Osteoblast (primary cell): ENCODE results near the gene MPLKIP. TPM values are rescaled to one million over a fixed set of nuclear protein-coding genes. Genes with fewer than 3 reads are reported as not detected.

Experiments used
- DNase-seq: peaks from one replicate; pipeline ENCODE4 v3.0.0; 2011; ENCODE audit warnings: low spot score, mixed read lengths; ENCODE audit not compliant: insufficient read length; ENCODE audit errors: missing footprints
- H2AFZ ChIP-seq: 2 replicates; pipeline ENCODE4 v1.6.0; 2011; ENCODE audit warnings: mild to moderate bottlenecking, low read length
- H3K27ac ChIP-seq: 2 replicates; pipeline ENCODE4 v1.5.1; 2011; ENCODE audit warnings: mild to moderate bottlenecking, low read depth, low read length, moderate library complexity
- H3K27me3 ChIP-seq: 2 replicates; pipeline ENCODE4 v1.6.0; 2012; ENCODE audit warnings: mild to moderate bottlenecking, control low read depth, inconsistent platforms, low read length, moderate library complexity; ENCODE audit not compliant: insufficient read depth
- H3K36me3 ChIP-seq: 2 replicates; pipeline ENCODE4 v1.5.1; 2011; ENCODE audit warnings: mild to moderate bottlenecking, low read length, control low read depth, moderate library complexity; ENCODE audit not compliant: insufficient read depth
- H3K4me1 ChIP-seq: 2 replicates; pipeline ENCODE4 v1.5.1; 2011; ENCODE audit warnings: mild to moderate bottlenecking, low read length, control low read depth, moderate library complexity; ENCODE audit not compliant: insufficient read depth
- H3K4me2 ChIP-seq: 2 replicates; pipeline ENCODE4 v1.6.0; 2011; ENCODE audit warnings: mild to moderate bottlenecking, low read length; ENCODE audit not compliant: insufficient read depth
- H3K4me3 ChIP-seq: fragments of 200-600 bp; sonication (generic); 3 replicates; pipeline ENCODE4 v1.5.1; 2012; ENCODE audit warnings: mild to moderate bottlenecking, low read length, inconsistent platforms; ENCODE audit not compliant: insufficient read depth
- H3K79me2 ChIP-seq: 2 replicates; pipeline ENCODE4 v1.6.0; 2012; ENCODE audit warnings: mild to moderate bottlenecking, low read length, control low read depth, inconsistent platforms; ENCODE audit not compliant: insufficient read depth
- H3K9me3 ChIP-seq: 2 replicates; pipeline ENCODE4 v1.5.1; 2011; ENCODE audit warnings: low read depth, low read length, control low read depth
- H4K20me1 ChIP-seq: 2 replicates; pipeline ENCODE4 v1.6.0; 2012; ENCODE audit warnings: mild to moderate bottlenecking, low read length, control low read depth; ENCODE audit not compliant: insufficient read depth
- total RNA-seq: library from RNA; depleted of rRNA; stranded (reverse); fragments of >200 nt; gene quantifications from 2 replicates; pipeline ENCODE4 v1.2.3, GENCODE V29; 2012
- TF ChIP-seq, protein P1 (sequence below): IDR thresholded peaks from 2 replicates; pipeline ENCODE4 v1.5.1; 2011; ENCODE audit warnings: mild to moderate bottlenecking, low read depth, low read length, moderate library complexity; ENCODE audit errors: extremely low read depth

MPLKIP gene
- total RNA-seq, 1 donor: 8.0 TPM

- Histone ChIP-seq H3K4me3 (no peak overlapping the region), H4K20me1 (peaks cover 5% of the 10 kb centered on the region), H2AFZ (no peak overlapping the region), H3K9me3 (no peaks in the 10 kb centered on the region), H3K27ac (no peak overlapping the region), H3K79me2 (peaks cover 6% of the 10 kb centered on the region), H3K4me2 (no peak overlapping the region), H3K4me1 (no peaks in the 10 kb centered on the region), H3K27me3 (no peaks in the 10 kb centered on the region), H3K36me3 (no peaks in the 10 kb centered on the region)
- no peak for DNase-seq
- TF ChIP-seq, protein P1, sequence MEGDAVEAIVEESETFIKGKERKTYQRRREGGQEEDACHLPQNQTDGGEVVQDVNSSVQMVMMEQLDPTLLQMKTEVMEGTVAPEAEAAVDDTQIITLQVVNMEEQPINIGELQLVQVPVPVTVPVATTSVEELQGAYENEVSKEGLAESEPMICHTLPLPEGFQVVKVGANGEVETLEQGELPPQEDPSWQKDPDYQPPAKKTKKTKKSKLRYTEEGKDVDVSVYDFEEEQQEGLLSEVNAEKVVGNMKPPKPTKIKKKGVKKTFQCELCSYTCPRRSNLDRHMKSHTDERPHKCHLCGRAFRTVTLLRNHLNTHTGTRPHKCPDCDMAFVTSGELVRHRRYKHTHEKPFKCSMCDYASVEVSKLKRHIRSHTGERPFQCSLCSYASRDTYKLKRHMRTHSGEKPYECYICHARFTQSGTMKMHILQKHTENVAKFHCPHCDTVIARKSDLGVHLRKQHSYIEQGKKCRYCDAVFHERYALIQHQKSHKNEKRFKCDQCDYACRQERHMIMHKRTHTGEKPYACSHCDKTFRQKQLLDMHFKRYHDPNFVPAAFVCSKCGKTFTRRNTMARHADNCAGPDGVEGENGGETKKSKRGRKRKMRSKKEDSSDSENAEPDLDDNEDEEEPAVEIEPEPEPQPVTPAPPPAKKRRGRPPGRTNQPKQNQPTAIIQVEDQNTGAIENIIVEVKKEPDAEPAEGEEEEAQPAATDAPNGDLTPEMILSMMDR: no peak
These were observed 34.6 kb downstream of the MPLKIP start for GRCh38 chr7:40099837-40100236.

GRCh38 chr7:40098810-40099209 is 35.6 kb downstream of the MPLKIP start:
- Histone ChIP-seq H3K27me3 (no peaks in the 10 kb centered on the region), H3K27ac (no peak overlapping the region), H3K9me3 (no peaks in the 10 kb centered on the region), H3K36me3 (peaks cover 10% of the 10 kb centered on the region), H2AFZ (no peak overlapping the region), H3K79me2 (peaks cover 10% of the 10 kb centered on the region), H3K4me3 (no peak overlapping the region), H4K20me1 (peaks cover 5% of the 10 kb centered on the region), H3K4me2 (no peak overlapping the region), H3K4me1 (no peaks in the 10 kb centered on the region)
- TF ChIP-seq, protein P1: no peak
- no peak for DNase-seq

DNA sequence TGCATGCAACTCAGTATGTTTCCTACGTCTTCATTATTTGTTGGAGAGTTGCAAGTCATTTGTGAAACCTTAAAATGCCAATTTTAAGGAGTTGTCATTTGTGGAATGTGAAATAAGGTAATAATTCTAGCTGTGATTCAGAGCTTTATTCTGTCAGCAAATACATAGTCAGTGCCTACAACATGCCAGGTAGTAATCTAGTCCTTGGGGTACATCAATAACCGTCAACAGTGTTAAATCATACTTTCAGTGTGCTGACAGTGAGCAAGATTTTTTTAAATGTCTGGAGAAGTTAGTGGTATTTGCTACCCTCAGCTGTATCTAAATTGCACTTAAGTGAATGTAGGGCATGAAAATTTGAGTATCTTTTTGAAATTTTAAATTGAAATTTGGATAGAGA is 36.7 kb downstream of the MPLKIP start:
- H3K27me3 ChIP-seq: no peaks in the 10 kb centered on the region
- no peak overlapping the region for H3K4me2 ChIP-seq
- peaks cover 20% of the 10 kb centered on the region for H3K36me3 ChIP-seq
- TF ChIP-seq, protein P1: no peak
- H2AFZ ChIP-seq: no peak overlapping the region
- no peak for DNase-seq
- peaks cover 8% of the 10 kb centered on the region for H3K79me2 ChIP-seq
- H3K27ac ChIP-seq: no peak overlapping the region
- H3K4me3 ChIP-seq: no peak overlapping the region
- peaks cover 5% of the 10 kb centered on the region for H4K20me1 ChIP-seq
- H3K4me1 ChIP-seq: no peaks in the 10 kb centered on the region
- H3K9me3 ChIP-seq: no peaks in the 10 kb centered on the region

GRCh38 chr7:40095695-40096327 is 38.6 kb downstream of the MPLKIP start:
- H3K36me3 ChIP-seq: peaks cover 20% of the 10 kb centered on the region
- TF ChIP-seq, protein P1: no peak
- H4K20me1 ChIP-seq: peaks cover 5% of the 10 kb centered on the region
- no peak overlapping the region for H3K4me3 ChIP-seq
- no peaks in the 10 kb centered on the region for H3K27me3 ChIP-seq
- peaks cover 8% of the 10 kb centered on the region for H3K79me2 ChIP-seq
- H3K9me3 ChIP-seq: no peaks in the 10 kb centered on the region
- no peak overlapping the region for H3K4me2 ChIP-seq
- H3K27ac ChIP-seq: no peak overlapping the region
- no peak for DNase-seq
- H2AFZ ChIP-seq: no peak overlapping the region
- H3K4me1 ChIP-seq: no peaks in the 10 kb centered on the region
